ENCODE data around the gene PHLDA2.
A peak's percentile ranks its signal among the peaks of the same experiment; 100 is the strongest.
"Not testable (repeated sequence)": the region's sequence is repeated elsewhere in the genome, so short reads cannot be mapped to it uniquely, and the experiment has no call there.

PHLDA2 gene

GRCh38 chr11:2912498-2912897, 16.7 kb downstream of the PHLDA2 start:
- no peak for DNase-seq

- DNase-seq = no peak
These were observed 17.3 kb downstream of the PHLDA2 start for GRCh38 chr11:2911785-2912391.

- no peak for DNase-seq
These were observed 18.0 kb downstream of the PHLDA2 start for GRCh38 chr11:2911088-2911784.

- no peak for DNase-seq
These were observed 18.7 kb downstream of the PHLDA2 start for GRCh38 chr11:2910401-2910955.

- no peak for DNase-seq
These were observed 19.9 kb downstream of the PHLDA2 start for GRCh38 chr11:2909133-2909902.

DNA sequence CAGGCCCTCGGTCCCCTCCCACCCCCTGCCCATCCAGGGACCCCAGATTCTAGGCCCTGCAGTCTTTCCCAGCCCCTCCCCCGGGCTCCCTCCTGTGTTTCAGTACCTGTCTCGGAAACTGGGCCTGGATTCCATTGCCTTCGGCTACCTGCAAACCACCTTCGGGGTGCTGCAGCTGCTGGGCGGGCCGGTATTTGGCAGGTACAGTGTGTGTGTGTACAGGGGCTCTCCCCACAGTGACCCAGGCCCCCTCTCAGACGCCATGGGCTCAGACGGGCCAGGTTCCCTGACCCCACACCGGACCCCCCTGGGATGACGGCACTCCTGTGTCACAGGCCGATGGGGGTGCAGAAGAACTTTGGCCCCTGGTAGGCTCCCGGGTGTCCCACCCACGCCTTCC, 21.1 kb downstream of the PHLDA2 start:
- DNase-seq = no peak

- DNase-seq = not testable (repeated sequence)
These were observed 23.9 kb downstream of the PHLDA2 start for GRCh38 chr11:2905299-2905698.

DNA sequence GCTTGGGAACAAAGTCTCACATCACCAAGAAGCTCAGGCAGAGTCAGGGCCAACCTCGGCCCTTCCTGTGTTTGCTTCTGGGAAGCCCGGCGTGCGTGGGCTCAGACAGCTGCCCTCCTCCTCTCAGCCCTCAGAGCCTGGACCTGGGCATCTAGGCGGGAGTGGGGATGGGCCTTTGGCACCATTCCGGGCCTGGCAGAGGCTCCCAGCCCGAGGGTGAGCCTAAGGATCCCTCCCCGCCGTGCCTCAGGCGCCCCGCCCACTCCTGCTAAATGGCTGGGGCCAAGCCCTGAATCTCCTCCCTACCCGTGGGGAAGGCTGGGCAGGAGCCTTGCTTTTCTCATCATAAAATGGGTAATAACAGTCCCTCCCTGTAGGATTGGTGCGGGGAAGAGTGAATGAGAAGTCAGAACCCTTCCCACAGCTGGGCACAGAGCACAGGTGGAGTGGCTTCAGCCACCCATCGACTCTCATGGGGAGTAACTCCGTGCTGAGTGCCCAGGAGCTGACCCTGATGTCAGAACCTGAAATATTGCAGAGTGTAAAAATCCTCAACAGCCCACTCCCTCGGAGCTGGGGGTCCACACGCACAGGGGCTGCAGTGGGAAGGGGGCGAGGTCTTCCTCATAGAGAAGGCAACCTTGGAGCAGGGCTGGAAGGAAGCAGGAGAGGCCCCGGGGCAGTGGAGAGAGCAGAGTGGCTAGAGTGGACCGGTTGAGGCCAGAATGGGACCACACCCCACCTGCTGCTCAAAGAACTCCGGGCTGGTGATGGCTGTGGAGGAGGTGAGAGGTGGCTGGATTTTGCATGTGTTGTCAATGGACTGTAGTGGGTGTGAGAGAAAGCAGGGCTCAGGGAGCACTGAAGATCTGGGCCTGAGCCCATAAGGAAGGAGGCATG, 24.8 kb downstream of the PHLDA2 start:
- DNase-seq = no peak

GRCh38 chr11:2903672-2904011, 25.6 kb downstream of the PHLDA2 start:
- no peak for DNase-seq

DNA sequence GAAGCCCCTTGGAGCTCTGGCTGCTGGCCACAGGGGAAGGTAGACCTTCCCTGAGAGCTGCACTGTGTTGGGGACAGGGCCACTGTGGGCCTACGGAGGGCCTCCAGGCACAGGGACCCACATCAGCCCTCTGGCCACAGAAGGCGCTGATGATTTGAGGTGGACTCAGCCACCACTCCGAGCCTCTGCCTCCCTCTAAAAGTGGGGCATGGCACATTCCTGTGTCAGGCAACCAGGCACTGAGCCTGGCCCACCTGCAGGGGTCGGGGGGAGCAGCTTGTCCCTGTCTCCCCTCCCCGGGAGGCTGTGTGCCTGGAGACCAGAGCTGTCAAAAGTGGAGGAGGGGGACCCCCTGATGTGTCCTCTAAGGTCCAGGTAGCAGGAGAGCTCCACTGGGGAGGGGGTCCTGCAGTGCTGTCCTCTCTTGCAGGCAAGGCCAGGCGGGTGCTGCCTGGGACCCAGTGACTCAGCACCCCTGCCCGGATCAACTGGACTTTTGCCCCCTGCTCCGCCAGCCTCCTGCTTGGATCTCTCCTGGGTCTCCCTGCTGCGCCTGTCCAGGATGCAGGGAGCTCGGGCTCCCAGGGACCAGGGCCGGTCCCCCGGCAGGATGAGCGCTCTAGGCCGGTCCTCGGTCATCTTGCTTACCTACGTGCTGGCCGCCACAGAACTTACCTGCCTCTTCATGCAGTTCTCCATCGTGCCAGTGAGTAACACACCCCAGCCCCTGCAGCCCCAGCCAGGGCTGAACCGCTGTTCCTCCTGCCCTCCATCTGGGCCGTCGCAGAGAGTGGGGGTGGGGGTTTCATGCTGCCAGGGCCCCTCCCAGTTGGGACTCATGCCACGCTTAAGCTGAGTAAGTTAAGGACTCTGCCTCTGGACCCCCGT, 26.2 kb downstream of the PHLDA2 start:
- no peak for DNase-seq

DNA sequence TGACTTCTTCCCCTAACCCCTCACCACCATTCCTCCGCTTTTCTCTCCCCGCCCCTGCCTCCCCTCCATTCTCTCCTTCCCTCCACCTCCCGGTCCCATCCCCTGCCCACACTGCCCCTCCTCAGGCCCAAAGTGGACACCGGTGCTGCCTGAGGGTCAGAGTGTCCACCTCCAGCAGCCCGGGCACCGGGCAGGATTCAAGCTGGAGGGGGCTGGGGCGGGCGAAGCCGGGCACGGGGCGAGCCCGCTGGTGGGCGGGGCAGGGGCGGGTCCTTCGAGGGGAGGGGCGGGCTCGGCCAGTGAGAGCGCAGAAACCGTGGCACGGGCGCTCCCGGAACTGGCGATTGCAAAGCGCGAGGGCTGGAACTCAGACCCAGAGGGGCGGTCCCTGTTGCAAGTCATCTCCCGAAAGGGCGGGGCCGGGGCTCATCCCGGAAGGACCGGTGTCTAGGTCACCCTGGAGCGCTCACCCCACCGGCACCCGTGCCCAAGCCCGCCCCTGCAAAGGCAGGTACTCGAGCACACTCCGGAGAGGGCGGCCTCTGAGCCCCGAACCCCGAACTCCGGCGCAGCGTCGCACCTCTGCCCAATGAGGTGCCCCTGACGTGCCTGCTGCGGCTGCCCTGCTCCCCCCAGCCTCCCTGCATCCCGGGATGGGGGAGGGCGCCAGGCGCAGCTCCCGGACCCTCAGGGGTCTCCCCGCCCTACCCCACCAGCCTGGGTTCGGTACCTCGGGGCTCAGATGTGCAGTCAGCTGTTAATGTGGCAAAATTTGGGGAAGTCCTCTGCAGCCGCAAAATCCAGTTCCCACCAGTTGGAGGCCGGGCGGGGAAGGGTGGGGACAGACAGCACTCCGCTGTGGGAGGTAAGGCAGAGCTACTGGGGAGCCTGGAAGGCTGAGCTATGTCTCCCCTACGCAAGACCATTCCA, 27.1 kb downstream of the PHLDA2 start:
- DNase-seq = peak; percentile 83 to 91

- DNase-seq = no peak
These were observed 27.9 kb downstream of the PHLDA2 start for GRCh38 chr11:2901196-2901796.

DNA sequence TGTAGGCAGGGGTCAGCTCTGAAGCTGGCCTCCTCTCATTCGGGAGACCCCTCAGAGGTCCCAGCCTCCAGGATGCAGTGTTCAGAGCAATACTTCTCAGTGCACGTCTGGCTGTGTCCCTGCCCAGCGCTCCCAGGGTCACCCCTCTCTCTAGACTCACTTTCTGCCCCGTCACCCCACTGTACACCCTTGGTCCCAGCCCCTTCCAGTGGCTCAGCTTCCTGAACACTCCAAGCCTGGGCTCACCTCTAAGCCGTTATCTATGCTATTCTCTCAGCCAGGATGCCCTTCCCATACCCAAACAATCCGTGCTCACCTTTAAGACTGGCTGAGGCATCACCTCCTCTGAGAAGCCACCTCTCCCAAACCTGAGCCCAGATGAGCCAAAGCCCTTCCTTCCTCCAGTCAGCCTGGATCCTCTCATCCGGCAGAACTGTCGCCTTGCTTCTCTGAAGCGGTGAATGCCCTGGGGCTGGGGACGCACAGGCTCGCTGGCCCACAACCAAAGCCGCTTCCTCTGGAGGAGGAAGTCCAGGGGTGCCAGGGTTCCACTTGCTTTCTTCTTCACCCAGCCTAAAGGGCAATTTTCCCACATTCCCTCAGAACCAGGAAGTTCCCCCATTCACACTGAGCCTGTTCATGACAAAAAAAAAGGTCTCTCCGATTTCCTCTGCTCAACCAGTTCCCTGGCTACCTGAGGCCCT, 30.0 kb downstream of the PHLDA2 start:
- no peak for DNase-seq

DNA sequence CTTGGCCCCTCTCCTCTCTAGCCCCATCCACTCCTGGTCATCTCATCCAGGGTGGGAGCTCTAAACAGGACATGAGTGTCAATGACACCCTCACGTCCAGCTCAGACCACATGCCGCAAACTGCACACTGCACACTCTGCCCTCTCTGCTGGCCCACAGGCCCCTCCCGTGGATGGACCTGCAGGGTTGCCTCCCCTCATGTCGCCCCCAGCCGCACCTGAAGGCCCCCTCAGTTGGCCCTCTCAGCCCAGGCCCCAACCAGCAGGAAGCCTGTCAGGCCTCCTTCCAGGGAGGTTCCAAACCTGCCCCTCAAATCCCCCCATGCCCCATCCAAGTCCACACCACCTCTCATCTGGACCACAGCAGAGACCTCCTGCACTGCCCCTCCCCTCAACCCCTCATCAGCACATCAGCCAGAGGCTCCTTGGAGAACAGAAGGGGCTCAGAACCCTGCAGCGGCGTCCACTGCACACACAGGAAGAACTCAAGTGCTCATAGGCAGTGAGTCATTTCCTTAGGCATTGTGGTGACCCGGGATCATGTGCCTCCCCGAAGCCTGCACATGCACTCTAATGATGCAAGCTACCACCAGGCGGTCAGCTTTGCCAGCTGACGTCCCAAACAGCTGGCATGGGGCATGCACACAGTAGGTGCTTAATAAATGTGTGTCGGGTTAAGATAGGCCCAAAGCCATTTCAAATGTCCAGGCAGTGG, 30.7 kb downstream of the PHLDA2 start:
- no peak for DNase-seq

DNA sequence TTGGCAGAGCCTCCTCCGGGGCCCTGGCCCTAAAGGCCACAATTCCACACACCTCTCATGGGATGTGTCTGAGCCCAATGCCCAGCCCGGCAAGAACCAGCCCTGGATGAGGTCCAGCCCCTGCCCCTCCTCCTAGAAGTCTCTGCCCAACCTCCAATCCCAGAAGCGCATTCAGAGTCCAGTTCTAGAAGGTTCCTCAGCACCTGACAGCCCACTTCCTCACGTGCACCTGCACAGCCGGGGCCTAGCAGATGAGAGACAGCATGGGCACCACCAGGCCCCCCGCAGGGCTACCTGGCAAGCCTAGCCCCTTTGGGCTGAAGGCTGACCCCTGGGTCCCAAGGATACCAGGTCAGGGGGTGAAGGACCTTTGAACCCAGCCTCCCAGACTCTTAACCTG, 32.2 kb downstream of the PHLDA2 start:
- DNase-seq = no peak

GRCh38 chr11:2896047-2896446, 33.2 kb downstream of the PHLDA2 start:
- no peak for DNase-seq

GRCh38 chr11:2893935-2894334, 35.3 kb downstream of the PHLDA2 start:
- DNase-seq = no peak

GRCh38 chr11:2892967-2893528, 36.2 kb downstream of the PHLDA2 start:
- no peak for DNase-seq

Data from SHP77 (cell line).